Sigmoid colon (tissue), 4 donors: ENCODE measurements around the gene CHI3L1.

Source experiments
- EP300 ChIP-seq, 4 donors: sonication (generic); formaldehyde crosslinking; IDR thresholded peaks; one replicate each; pipeline ENCODE4 v1.6.1; 2017; ENCODE audit warnings: antibody characterized with exemption in 4 of 4
- POLR2A ChIP-seq, 2 donors: fragments of 450-650 bp; IDR thresholded peaks; one replicate each; pipeline ENCODE4 v1.6.1; 2016; ENCODE audit warnings: antibody characterized with exemption in 2 of 2, mild to moderate bottlenecking in 2 of 2, moderate library complexity in 2 of 2
- TF ChIP-seq, protein P1 (sequence below), 4 experiments: fragments of 450-650 bp in 3 of 4; fragments of 200-600 bp in 1 of 4; IDR thresholded peaks; one replicate each; pipeline ENCODE4 v1.5.1; 2016 to 2019; ENCODE audit warnings: antibody characterized with exemption in 4 of 4, mild to moderate bottlenecking in 3 of 4, moderate library complexity in 2 of 4

GRCh38 chr1:203180611-203181330, 5.7 kb downstream of the CHI3L1 start:
- TF ChIP-seq EP300 (IDR thresholded peaks at IDR 0.05), result no peak
- TF ChIP-seq, protein P1, sequence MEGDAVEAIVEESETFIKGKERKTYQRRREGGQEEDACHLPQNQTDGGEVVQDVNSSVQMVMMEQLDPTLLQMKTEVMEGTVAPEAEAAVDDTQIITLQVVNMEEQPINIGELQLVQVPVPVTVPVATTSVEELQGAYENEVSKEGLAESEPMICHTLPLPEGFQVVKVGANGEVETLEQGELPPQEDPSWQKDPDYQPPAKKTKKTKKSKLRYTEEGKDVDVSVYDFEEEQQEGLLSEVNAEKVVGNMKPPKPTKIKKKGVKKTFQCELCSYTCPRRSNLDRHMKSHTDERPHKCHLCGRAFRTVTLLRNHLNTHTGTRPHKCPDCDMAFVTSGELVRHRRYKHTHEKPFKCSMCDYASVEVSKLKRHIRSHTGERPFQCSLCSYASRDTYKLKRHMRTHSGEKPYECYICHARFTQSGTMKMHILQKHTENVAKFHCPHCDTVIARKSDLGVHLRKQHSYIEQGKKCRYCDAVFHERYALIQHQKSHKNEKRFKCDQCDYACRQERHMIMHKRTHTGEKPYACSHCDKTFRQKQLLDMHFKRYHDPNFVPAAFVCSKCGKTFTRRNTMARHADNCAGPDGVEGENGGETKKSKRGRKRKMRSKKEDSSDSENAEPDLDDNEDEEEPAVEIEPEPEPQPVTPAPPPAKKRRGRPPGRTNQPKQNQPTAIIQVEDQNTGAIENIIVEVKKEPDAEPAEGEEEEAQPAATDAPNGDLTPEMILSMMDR (IDR thresholded peaks at IDR 0.05), result no peak
- TF ChIP-seq POLR2A (IDR thresholded peaks at IDR 0.05), result no peak
